CD14-positive monocyte (primary cell): Measurements from ENCODE around the gene MEIS1. TPM values are rescaled to one million over a fixed set of nuclear protein-coding genes. Genes with fewer than 3 reads are reported as not detected.

Experiments used
- DNase-seq, 3 donors: peaks; one replicate each; pipeline ENCODE4 v3.0.0-alpha.2; 2011 to 2022
- H2AFZ ChIP-seq: 2 replicates; pipeline ENCODE4 v1.6.0; 2012; ENCODE audit warnings: mild to moderate bottlenecking, low read depth, low read length, inconsistent platforms; ENCODE audit not compliant: insufficient read depth, poor library complexity, severe bottlenecking
- H3K27ac ChIP-seq, 2 donors: 1 replicate in 1 of 2; 2 replicates in 1 of 2; pipeline ENCODE4 v1.5.1; 2012 to 2013; ENCODE audit warnings: low read length in 2 of 2, control low read depth in 1 of 2, inconsistent platforms in 1 of 2, low read depth in 1 of 2, mild to moderate bottlenecking in 1 of 2
- H3K27me3 ChIP-seq, 2 donors: one replicate each; pipeline versions ENCODE4 v1.6.0 to v1.6.1; 2011 to 2013; ENCODE audit warnings: low read length in 2 of 2; ENCODE audit not compliant: control insufficient read depth in 2 of 2, insufficient read depth in 2 of 2
- H3K36me3 ChIP-seq, 2 donors: replicated peaks in 1 of 2; 1 replicate in 1 of 2; 2 replicates in 1 of 2; pipeline versions ENCODE4 v1.5.1 to v1.6.1; 2012 to 2013; ENCODE audit warnings: low read length in 2 of 2, control low read depth in 1 of 2, inconsistent platforms in 1 of 2, mild to moderate bottlenecking in 1 of 2; ENCODE audit not compliant: insufficient read depth in 2 of 2, control insufficient read depth in 1 of 2
- H3K4me1 ChIP-seq, 2 donors: 1 replicate in 1 of 2; 2 replicates in 1 of 2; pipeline versions ENCODE4 v1.5.1 to v1.6.1; 2012 to 2013; ENCODE audit warnings: low read length in 2 of 2, control low read depth in 1 of 2, inconsistent platforms in 1 of 2, mild to moderate bottlenecking in 1 of 2, moderate library complexity in 1 of 2; ENCODE audit not compliant: insufficient read depth in 2 of 2, control insufficient read depth in 1 of 2
- H3K4me2 ChIP-seq: replicated peaks from 2 replicates; pipeline ENCODE3; 2012; ENCODE audit warnings: low read length, moderate library complexity, mild to moderate bottlenecking; ENCODE audit not compliant: poor library complexity, severe bottlenecking; ENCODE audit errors: extremely low read depth
- H3K4me3 ChIP-seq, 3 experiments: fragments of 200-600 bp in 1 of 3; sonication (generic) in 1 of 3; replicated peaks in 1 of 3; 1 replicate in 2 of 3; 2 replicates in 1 of 3; pipeline ENCODE4 v1.5.1; 2011 to 2013; ENCODE audit warnings: low read length in 3 of 3, mild to moderate bottlenecking in 3 of 3, control low read depth in 2 of 3, low read depth in 2 of 3, inconsistent platforms in 1 of 3, moderate library complexity in 1 of 3
- H3K79me2 ChIP-seq: 2 replicates; pipeline ENCODE4 v1.6.0; 2012; ENCODE audit warnings: mild to moderate bottlenecking, control low read depth, inconsistent platforms, low read length, moderate library complexity; ENCODE audit not compliant: insufficient read depth
- H3K9ac ChIP-seq: 2 replicates; pipeline ENCODE4 v1.6.0; 2017; ENCODE audit warnings: low read length, mild to moderate bottlenecking; ENCODE audit not compliant: insufficient read depth, poor library complexity, severe bottlenecking
- H3K9me3 ChIP-seq, 2 donors: replicated peaks in 1 of 2; 1 replicate in 1 of 2; 2 replicates in 1 of 2; pipeline versions ENCODE4 v1.5.1 to v1.6.1; 2012 to 2013; ENCODE audit warnings: low read length in 2 of 2, control low read depth in 1 of 2; ENCODE audit not compliant: control insufficient read depth in 1 of 2, insufficient read depth in 1 of 2
- H4K20me1 ChIP-seq: 2 replicates; pipeline ENCODE4 v1.6.0; 2012; ENCODE audit warnings: mild to moderate bottlenecking, low read length, control low read depth, moderate library complexity; ENCODE audit not compliant: insufficient read depth
- H3K27ac Mint-ChIP-seq, 7 donors: one replicate each; pipeline ENCODE4 v1.8.0; 2020; ENCODE audit warnings: mild to moderate bottlenecking in 7 of 7, mixed read lengths in 7 of 7, moderate library complexity in 6 of 7, inconsistent platforms in 2 of 7
- H3K27me3 Mint-ChIP-seq, 3 donors: one replicate each; pipeline ENCODE4 v1.8.0; 2021 to 2022; ENCODE audit warnings: low read depth in 3 of 3, mild to moderate bottlenecking in 3 of 3, mixed read lengths in 3 of 3, moderate library complexity in 3 of 3, inconsistent platforms in 1 of 3
- H3K36me3 Mint-ChIP-seq, 2 donors: one replicate each; pipeline ENCODE4 v1.8.0; 2020; ENCODE audit warnings: mixed read lengths in 2 of 2, inconsistent platforms in 1 of 2, mild to moderate bottlenecking in 1 of 2
- H3K4me1 Mint-ChIP-seq: one replicate; pipeline ENCODE4 v1.8.0; 2020; ENCODE audit warnings: mild to moderate bottlenecking, mixed read lengths
- H3K4me3 Mint-ChIP-seq, 2 donors: one replicate each; pipeline ENCODE4 v1.8.0; 2020; ENCODE audit warnings: mild to moderate bottlenecking in 2 of 2, mixed read lengths in 2 of 2, moderate library complexity in 1 of 2
- H3K9me3 Mint-ChIP-seq, 7 donors: one replicate each; pipeline ENCODE4 v1.8.0; 2020 to 2022; ENCODE audit warnings: mixed read lengths in 7 of 7, mild to moderate bottlenecking in 6 of 7, moderate library complexity in 6 of 7, inconsistent platforms in 2 of 7
- CTCF ChIP-seq: fragments of 200-600 bp; IDR thresholded peaks from one replicate; pipeline ENCODE4 v1.8.0; 2022; ENCODE audit warnings: antibody characterized with exemption, mild to moderate bottlenecking
- WGBS: methylation state at CpG from one replicate; pipeline ENCODE4 v1.1.5; 2013; ENCODE audit warnings: missing lambda C conversion rate; ENCODE audit not compliant: insufficient coverage; 5-methylcytosine and 5-hydroxymethylcytosine counted together
- intact Hi-C, 2 donors: fragments of 100-400 bp; cut with micrococcal nuclease; formaldehyde crosslinking; loops; one replicate each; pipeline versions ENCODE4 v1.15.0 to v1.15.1; 2023
- polyA plus RNA-seq, 3 donors: library from polyadenylated mRNA; depleted of rRNA in 1 of 3; unstranded in 2 of 3; stranded (reverse) in 1 of 3; fragments of 300-500 nt in 2 of 3; fragments of >200 nt in 1 of 3; fragmentation: Illumina TruSeq in 2 of 3; gene quantifications; 1 replicate in 2 of 3; 2 replicates in 1 of 3; pipeline ENCODE4 v1.2.3, GENCODE V29; 2012 to 2021

The MEIS1 gene
- polyA plus RNA-seq, 3 donors = 0.09 to 0.40 TPM; not detected in 1

DNA sequence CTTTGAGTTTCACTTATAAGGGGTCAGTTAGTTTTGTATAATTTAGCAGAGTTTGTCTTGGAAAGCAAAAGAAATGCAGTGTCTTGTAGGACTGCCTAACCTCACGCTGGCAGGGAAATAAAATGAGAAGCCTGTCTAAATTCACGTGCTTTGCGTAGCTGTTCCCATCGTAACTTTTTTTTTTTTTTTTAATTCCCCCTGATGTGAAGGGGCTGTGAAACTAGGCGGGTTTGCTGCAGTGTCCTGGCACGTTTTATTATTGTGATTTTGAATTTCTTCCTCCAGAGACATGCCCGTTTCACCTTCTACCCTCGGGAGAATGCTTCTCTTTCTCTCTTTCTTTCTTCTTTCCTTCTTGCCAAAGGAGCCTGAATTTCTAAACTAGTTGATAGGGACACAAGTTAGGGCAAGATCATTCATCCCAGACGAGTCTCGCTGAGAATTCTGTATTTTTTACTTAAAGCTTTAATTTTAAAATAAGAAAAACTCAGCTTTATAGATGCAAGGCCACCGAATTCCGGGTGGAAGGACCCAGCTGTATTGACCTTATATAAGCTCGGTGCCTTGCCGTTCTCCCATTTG lies 2.3 kb downstream of the MEIS1 start:
- H4K20me1 ChIP-seq = no peaks in the 10 kb centered on the region
- Mint-ChIP-seq H3K27ac (no peak overlapping the region), H3K4me3 (peak overlapping the region in 1 of 2 donors; percentile 99), H3K4me1 (peaks cover 76% of the 10 kb centered on the region), H3K27me3 (peaks cover 95 to 97% (median 97%) of the 10 kb centered on the region in 3 donors), H3K36me3 (peaks cover 19 to 24% of the 10 kb centered on the region in 2 donors), H3K9me3 (peaks cover 0 to 32% (median 28%) of the 10 kb centered on the region in 7 donors)
- peak overlapping the region; percentile 1 for H2AFZ ChIP-seq
- H3K9me3 ChIP-seq = peaks cover 4 to 14% of the 10 kb centered on the region in 2 donors
- H3K4me1 ChIP-seq = peaks cover 35 to 78% of the 10 kb centered on the region in 2 donors
- no peak overlapping the region for H3K9ac ChIP-seq
- H3K4me2 ChIP-seq = peak overlapping the region; percentile 17
- intact Hi-C loops = loop anchor here in 1 of 2 donors (10.0 kb wide), 2 partner anchors 138 to 1408 kb away; no protein-coding TSS in a partner anchor
- peaks cover 77 to 97% of the 10 kb centered on the region in 2 donors for H3K27me3 ChIP-seq
- 0% methylated on average over 4 of the region's 14 CpGs for WGBS
- peak overlapping the region in 1 of 3 experiments; percentile 26 for H3K4me3 ChIP-seq
- H3K36me3 ChIP-seq = no peaks in the 10 kb centered on the region
- no peak overlapping the region for H3K27ac ChIP-seq
- no peak for DNase-seq
- H3K79me2 ChIP-seq = no peaks in the 10 kb centered on the region
- no peak for TF ChIP-seq CTCF

DNA sequence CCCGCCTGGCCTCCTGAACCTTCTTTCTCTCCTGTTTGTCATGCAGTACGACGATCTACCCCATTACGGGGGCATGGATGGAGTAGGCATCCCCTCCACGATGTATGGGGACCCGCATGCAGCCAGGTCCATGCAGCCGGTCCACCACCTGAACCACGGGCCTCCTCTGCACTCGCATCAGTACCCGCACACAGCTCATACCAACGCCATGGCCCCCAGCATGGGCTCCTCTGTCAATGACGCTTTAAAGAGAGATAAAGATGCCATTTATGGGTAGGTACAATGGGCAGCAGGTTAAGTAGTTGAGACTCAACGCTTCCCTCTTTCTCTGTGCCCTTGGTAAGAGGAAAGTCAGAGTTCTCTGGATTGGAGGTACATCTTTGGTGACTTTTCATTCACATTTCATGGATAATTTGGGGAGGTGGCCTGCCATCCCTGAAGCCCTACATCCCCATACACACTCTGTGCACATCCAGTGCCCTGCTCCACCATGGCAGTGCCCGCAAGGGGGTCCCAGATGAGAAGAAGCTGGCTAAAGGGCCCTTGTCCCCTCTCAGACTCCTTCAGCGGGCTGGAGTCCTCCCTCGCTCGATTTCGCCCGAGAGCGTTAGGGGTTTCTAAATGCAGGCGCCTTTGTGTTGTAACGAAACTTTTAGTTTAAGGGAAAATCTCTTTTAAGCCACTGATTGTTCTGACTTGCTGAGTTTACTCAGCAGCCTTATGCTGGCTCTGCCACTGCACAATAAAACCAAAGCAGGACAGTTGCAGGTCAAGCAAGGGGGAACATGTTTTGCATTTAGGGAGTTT lies 3.0 kb downstream of the MEIS1 start:
- no peak overlapping the region for H3K27ac ChIP-seq
- TF ChIP-seq CTCF = no peak
- no peak overlapping the region for H3K9ac ChIP-seq
- H3K4me3 Mint-ChIP-seq = peak overlapping the region; percentile 63 to 99
- peak overlapping the region in 1 of 3 experiments; percentile 26 for H3K4me3 ChIP-seq
- peak overlapping the region; percentile 17 for H3K4me2 ChIP-seq
- H2AFZ ChIP-seq = peak overlapping the region; percentile 1
- H3K4me1 Mint-ChIP-seq = peaks cover 70% of the 10 kb centered on the region
- peaks cover 30 to 74% of the 10 kb centered on the region in 2 donors for H3K4me1 ChIP-seq
- no peaks in the 10 kb centered on the region for H3K36me3 ChIP-seq
- no peak overlapping the region for H3K27ac Mint-ChIP-seq
- H3K79me2 ChIP-seq = no peaks in the 10 kb centered on the region
- H3K27me3 ChIP-seq = peaks cover 79 to 97% of the 10 kb centered on the region in 2 donors
- peaks cover 19 to 27% of the 10 kb centered on the region in 2 donors for H3K36me3 Mint-ChIP-seq
- no peaks in the 10 kb centered on the region for H4K20me1 ChIP-seq
- H3K9me3 ChIP-seq = peaks cover 4 to 10% of the 10 kb centered on the region in 2 donors
- H3K9me3 Mint-ChIP-seq = peaks cover 0 to 32% (median 25%) of the 10 kb centered on the region in 7 donors
- intact Hi-C loops = loop anchor here in 1 of 2 donors (10.0 kb wide), 2 partner anchors 137 to 1407 kb away; no protein-coding TSS in a partner anchor
- H3K27me3 Mint-ChIP-seq = peaks cover 94 to 97% (median 96%) of the 10 kb centered on the region in 3 donors
- DNase-seq = no peak
- WGBS = under 1% methylated on average over 11 of the region's 22 CpGs
